Measurements from ENCODE around the gene FAM131B.
A peak's percentile ranks its signal among the peaks of the same experiment; 100 is the strongest.

- no peak for TF ChIP-seq ZNF565 (CRISPR knock-in tag; conservative IDR thresholded peaks at IDR 0.05; ENCODE audit: low read depth)
- TF ChIP-seq, protein P1, sequence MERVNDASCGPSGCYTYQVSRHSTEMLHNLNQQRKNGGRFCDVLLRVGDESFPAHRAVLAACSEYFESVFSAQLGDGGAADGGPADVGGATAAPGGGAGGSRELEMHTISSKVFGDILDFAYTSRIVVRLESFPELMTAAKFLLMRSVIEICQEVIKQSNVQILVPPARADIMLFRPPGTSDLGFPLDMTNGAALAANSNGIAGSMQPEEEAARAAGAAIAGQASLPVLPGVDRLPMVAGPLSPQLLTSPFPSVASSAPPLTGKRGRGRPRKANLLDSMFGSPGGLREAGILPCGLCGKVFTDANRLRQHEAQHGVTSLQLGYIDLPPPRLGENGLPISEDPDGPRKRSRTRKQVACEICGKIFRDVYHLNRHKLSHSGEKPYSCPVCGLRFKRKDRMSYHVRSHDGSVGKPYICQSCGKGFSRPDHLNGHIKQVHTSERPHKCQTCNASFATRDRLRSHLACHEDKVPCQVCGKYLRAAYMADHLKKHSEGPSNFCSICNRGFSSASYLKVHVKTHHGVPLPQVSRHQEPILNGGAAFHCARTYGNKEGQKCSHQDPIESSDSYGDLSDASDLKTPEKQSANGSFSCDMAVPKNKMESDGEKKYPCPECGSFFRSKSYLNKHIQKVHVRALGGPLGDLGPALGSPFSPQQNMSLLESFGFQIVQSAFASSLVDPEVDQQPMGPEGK (CRISPR knock-in tag; IDR thresholded peaks at IDR 0.05; ENCODE audit: borderline replicate concordance), result peak; percentile 87; the same call in 1 of the 2 replicates
- no peak for TF ChIP-seq PPARA (CRISPR knock-in tag; IDR thresholded peaks at IDR 0.05; ENCODE audit: borderline replicate concordance)
- TF ChIP-seq ESRRG (CRISPR knock-in tag; IDR thresholded peaks at IDR 0.05), result 0 out of 2 replicates have a peak, but pooled peaks have one; percentile 55
- no peak for TF ChIP-seq TOX (CRISPR knock-in tag; IDR thresholded peaks at IDR 0.05; ENCODE audit: borderline replicate concordance)
- no peak for TF ChIP-seq CSDC2 (CRISPR knock-in tag; IDR thresholded peaks at IDR 0.05)
- TF ChIP-seq, protein P2, sequence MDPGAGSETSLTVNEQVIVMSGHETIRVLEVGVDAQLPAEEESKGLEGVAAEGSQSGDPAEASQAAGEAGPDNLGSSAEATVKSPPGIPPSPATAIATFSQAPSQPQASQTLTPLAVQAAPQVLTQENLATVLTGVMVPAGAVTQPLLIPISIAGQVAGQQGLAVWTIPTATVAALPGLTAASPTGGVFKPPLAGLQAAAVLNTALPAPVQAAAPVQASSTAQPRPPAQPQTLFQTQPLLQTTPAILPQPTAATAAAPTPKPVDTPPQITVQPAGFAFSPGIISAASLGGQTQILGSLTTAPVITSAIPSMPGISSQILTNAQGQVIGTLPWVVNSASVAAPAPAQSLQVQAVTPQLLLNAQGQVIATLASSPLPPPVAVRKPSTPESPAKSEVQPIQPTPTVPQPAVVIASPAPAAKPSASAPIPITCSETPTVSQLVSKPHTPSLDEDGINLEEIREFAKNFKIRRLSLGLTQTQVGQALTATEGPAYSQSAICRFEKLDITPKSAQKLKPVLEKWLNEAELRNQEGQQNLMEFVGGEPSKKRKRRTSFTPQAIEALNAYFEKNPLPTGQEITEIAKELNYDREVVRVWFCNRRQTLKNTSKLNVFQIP (CRISPR knock-in tag; IDR thresholded peaks at IDR 0.05; ENCODE audit: borderline replicate concordance, low read depth), result no peak
- no peak for TF ChIP-seq ARNTL (CRISPR knock-in tag; IDR thresholded peaks at IDR 0.05; ENCODE audit: borderline replicate concordance, low read depth)
- TF ChIP-seq ZNF8 (CRISPR knock-in tag; IDR thresholded peaks at IDR 0.05), result no peak
- no peak for TF ChIP-seq TSHZ2 (CRISPR knock-in tag; IDR thresholded peaks at IDR 0.05)
- TF ChIP-seq OSR1 (CRISPR knock-in tag; IDR thresholded peaks at IDR 0.05), result no peak
- no peak; the same call in 1 of the 2 replicates for TF ChIP-seq GLIS3 (CRISPR knock-in tag; IDR thresholded peaks at IDR 0.05)
- no peak for TF ChIP-seq SNAI2 (CRISPR knock-in tag; IDR thresholded peaks at IDR 0.05)
- 0 out of 2 replicates have a peak, but pooled peaks have one; percentile 43 for TF ChIP-seq CREB5 (CRISPR knock-in tag; IDR thresholded peaks at IDR 0.05; ENCODE audit: low read depth)
Measured at GRCh38 chr7:143381427-143382125, 19.1 kb upstream of the FAM131B start.

Measured in SK-N-SH treated with all-trans-retinoic acid at 6 μM for 48 hours (cell line).